AG04449 (cell line): Measurements from ENCODE around the gene HMX1.

Source experiments
- CTCF ChIA-PET: fragments of 350-600 bp; formaldehyde crosslinking; extraction: SDS; loops from one replicate; lab custom pipeline; 2021; ENCODE audit warnings: antibody characterized with exemption; lab: Yijun Ruan, JAX
- POLR2A ChIA-PET: fragments of 400-600, 350-600 bp; formaldehyde crosslinking; extraction: SDS; loops from one replicate; lab custom pipeline; 2020; ENCODE audit warnings: antibody characterized with exemption, inconsistent platforms; lab: Yijun Ruan, JAX
- DNase-seq: peaks from one replicate; pipeline ENCODE4 v3.0.0-alpha.2; 2010; ENCODE audit warnings: low read depth, low spot score
- H3K4me3 ChIP-seq: 2 replicates; pipeline ENCODE4 v1.5.1; 2011; ENCODE audit warnings: low read depth, mild to moderate bottlenecking, control low read depth, low read length
- CTCF ChIP-seq: IDR thresholded peaks from one replicate; pipeline ENCODE4 v1.5.1; 2011; ENCODE audit warnings: mild to moderate bottlenecking, moderate library complexity, low read length, control low read depth, inconsistent platforms; ENCODE audit not compliant: insufficient read depth; ENCODE audit errors: missing control alignments

Gene HMX1

GRCh38 chr4:8830056-8830455 is 41.6 kb downstream of the HMX1 start:
- TF ChIP-seq CTCF = no peak
- CTCF ChIA-PET = no interaction called here
- no peak overlapping the region for H3K4me3 ChIP-seq
- DNase-seq = no peak
- POLR2A ChIA-PET = no interaction called here

GRCh38 chr4:8829584-8829983 is 42.1 kb downstream of the HMX1 start:
- no peak overlapping the region for H3K4me3 ChIP-seq
- ChIA-PET POLR2A (no interaction called here), CTCF (no interaction called here)
- TF ChIP-seq CTCF = no peak
- DNase-seq = no peak

GRCh38 chr4:8828869-8829268 is 42.8 kb downstream of the HMX1 start:
- no peak for TF ChIP-seq CTCF
- ChIA-PET CTCF (interaction anchor here (0.7 kb wide), 1 partner anchor 27 kb away, joined by 3 read pairs; no protein-coding TSS in a partner anchor), POLR2A (no interaction called here)
- DNase-seq = no peak
- H3K4me3 ChIP-seq = no peak overlapping the region

- TF ChIP-seq CTCF = no peak
- POLR2A ChIA-PET = no interaction called here
- CTCF ChIA-PET = no interaction called here
- DNase-seq = no peak
- H3K4me3 ChIP-seq = no peak overlapping the region
Observed at GRCh38 chr4:8821151-8821950, 50.3 kb downstream of the HMX1 start.

GRCh38 chr4:8820178-8821102 is 51.2 kb downstream of the HMX1 start:
- ChIA-PET POLR2A (no interaction called here), CTCF (no interaction called here)
- no peak for TF ChIP-seq CTCF
- no peak overlapping the region for H3K4me3 ChIP-seq
- no peak for DNase-seq
